HT1080 (cell line): ENCODE measurements around the gene LACRT. TPM values are rescaled to one million over a fixed set of nuclear protein-coding genes. Genes with fewer than 3 reads are reported as not detected.

ENCODE experiments used
- total RNA-seq: library from RNA; depleted of rRNA; stranded (reverse); fragments of >200 nt; shearing (Covaris generic); gene quantifications from 2 replicates; pipeline ENCODE4 v1.2.3, GENCODE V29; 2014; rRNA removed

LACRT gene
- total RNA-seq, 1 experiment from 2014 or later, result not detected

Other genes with a start within 250 kb of the LACRT start
- gene ITGA5, start 215.6 kb downstream of the LACRT start, total RNA-seq, result 150 and 163 TPM in 2 replicates
- 2.1 TPM in 1 of 2 replicates, not detected in the other for gene GTSF1, start 161.3 kb downstream of the LACRT start, total RNA-seq
- not detected in 2 replicates for gene NCKAP1L, start 137.1 kb downstream of the LACRT start, total RNA-seq
- gene PDE1B, start 85.3 kb downstream of the LACRT start, total RNA-seq, result not detected in 2 replicates
- not detected in 2 replicates for gene PPP1R1A, start 46.2 kb downstream of the LACRT start, total RNA-seq
- not detected in 2 replicates for gene DCD, start 13.5 kb upstream of the LACRT start, total RNA-seq
- not detected in 2 replicates for gene MUCL1, start 219.6 kb upstream of the LACRT start, total RNA-seq